PC-9 (cell line): ENCODE data around the gene RPL13.

Experiments
- EZH2 ChIP-seq: fragments of 200-600 bp; sonication (generic); IDR thresholded peaks from 2 replicates; pipeline ENCODE4 v1.8.0; 2017; ENCODE audit warnings: antibody characterized with exemption, low read depth
- TF ChIP-seq, protein P1 (sequence below): fragments of 200-600 bp; sonication (generic); conservative IDR thresholded peaks from 2 replicates; pipeline ENCODE4 v1.6.1; 2017; ENCODE audit warnings: mixed run types, antibody characterized with exemption, mild to moderate bottlenecking, moderate library complexity

DNA sequence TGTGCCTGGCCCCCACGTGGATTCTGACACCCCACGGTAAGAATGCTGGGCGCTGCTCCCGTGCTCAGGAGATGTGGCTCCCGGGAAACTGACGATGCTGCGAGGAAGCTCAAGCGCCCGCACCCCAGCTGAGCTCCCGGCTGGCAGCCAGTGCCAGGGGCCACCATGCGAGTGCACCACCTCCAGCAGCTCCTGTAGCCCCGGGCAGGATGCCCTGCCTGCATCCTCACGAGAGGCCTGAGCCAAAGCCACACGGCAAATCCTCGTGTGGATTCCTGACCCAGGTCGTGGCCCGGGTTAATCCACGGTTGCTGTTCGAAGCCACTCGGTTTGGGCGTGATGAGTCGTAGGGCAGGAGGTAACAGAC lies 41.4 kb downstream of the RPL13 start:
- TF ChIP-seq, protein P1, sequence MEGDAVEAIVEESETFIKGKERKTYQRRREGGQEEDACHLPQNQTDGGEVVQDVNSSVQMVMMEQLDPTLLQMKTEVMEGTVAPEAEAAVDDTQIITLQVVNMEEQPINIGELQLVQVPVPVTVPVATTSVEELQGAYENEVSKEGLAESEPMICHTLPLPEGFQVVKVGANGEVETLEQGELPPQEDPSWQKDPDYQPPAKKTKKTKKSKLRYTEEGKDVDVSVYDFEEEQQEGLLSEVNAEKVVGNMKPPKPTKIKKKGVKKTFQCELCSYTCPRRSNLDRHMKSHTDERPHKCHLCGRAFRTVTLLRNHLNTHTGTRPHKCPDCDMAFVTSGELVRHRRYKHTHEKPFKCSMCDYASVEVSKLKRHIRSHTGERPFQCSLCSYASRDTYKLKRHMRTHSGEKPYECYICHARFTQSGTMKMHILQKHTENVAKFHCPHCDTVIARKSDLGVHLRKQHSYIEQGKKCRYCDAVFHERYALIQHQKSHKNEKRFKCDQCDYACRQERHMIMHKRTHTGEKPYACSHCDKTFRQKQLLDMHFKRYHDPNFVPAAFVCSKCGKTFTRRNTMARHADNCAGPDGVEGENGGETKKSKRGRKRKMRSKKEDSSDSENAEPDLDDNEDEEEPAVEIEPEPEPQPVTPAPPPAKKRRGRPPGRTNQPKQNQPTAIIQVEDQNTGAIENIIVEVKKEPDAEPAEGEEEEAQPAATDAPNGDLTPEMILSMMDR = no peak
- TF ChIP-seq EZH2 = no peak
